Measurements from ENCODE around the gene LRRC51.

LRRC51 gene

GRCh38 chr11:72111300-72112142, 30.9 kb downstream of the LRRC51 start:
- no peak for TF ChIP-seq REST (IDR thresholded peaks at IDR 0.05; ENCODE audit: insufficient read depth in 1 of 2, low read depth in 2 of 2, low read length in 2 of 2)
- no peak for TF ChIP-seq SIN3A (IDR thresholded peaks at IDR 0.05; ENCODE audit: borderline replicate concordance, insufficient read depth, low read length)
- TF ChIP-seq TAF1 (IDR thresholded peaks at IDR 0.05; ENCODE audit: borderline replicate concordance, insufficient read depth, low read length): no peak
- no peak for TF ChIP-seq POLR2AphosphoS5 (IDR thresholded peaks at IDR 0.05; ENCODE audit: low read depth, low read length)
- TF ChIP-seq FOXP2 (optimal IDR thresholded peaks at IDR 0.05; ENCODE audit: borderline replicate concordance, extremely low read depth, extremely low read length, insufficient read depth): no peak

- TF ChIP-seq REST (IDR thresholded peaks at IDR 0.05; ENCODE audit: insufficient read depth in 1 of 2, low read depth in 2 of 2, low read length in 2 of 2): no peak
- TF ChIP-seq POLR2AphosphoS5 (IDR thresholded peaks at IDR 0.05; ENCODE audit: low read depth, low read length): peak; percentile 97
- peak; percentile 64 for TF ChIP-seq FOXP2 (optimal IDR thresholded peaks at IDR 0.05; ENCODE audit: borderline replicate concordance, extremely low read depth, extremely low read length, insufficient read depth)
- peak; percentile 80; the same call in 1 of the 2 replicates for TF ChIP-seq TAF1 (IDR thresholded peaks at IDR 0.05; ENCODE audit: borderline replicate concordance, insufficient read depth, low read length)
- peak; percentile 49; the same call in 1 of the 2 replicates for TF ChIP-seq SIN3A (IDR thresholded peaks at IDR 0.05; ENCODE audit: borderline replicate concordance, insufficient read depth, low read length)
Measured at GRCh38 chr11:72112143-72112977, 31.7 kb downstream of the LRRC51 start, which contains the start of gene ANAPC15. ANAPC15 (minus strand) TSS chr11:72112695; CDS start chr11:72111276, 1,419 bp downstream.

- TF ChIP-seq SIN3A (IDR thresholded peaks at IDR 0.05; ENCODE audit: borderline replicate concordance, insufficient read depth, low read length): no peak
- no peak for TF ChIP-seq FOXP2 (optimal IDR thresholded peaks at IDR 0.05; ENCODE audit: borderline replicate concordance, extremely low read depth, extremely low read length, insufficient read depth)
- no peak for TF ChIP-seq REST (IDR thresholded peaks at IDR 0.05; ENCODE audit: insufficient read depth in 1 of 2, low read depth in 2 of 2, low read length in 2 of 2)
- no peak for TF ChIP-seq POLR2AphosphoS5 (IDR thresholded peaks at IDR 0.05; ENCODE audit: low read depth, low read length)
- no peak for TF ChIP-seq TAF1 (IDR thresholded peaks at IDR 0.05; ENCODE audit: borderline replicate concordance, insufficient read depth, low read length)
Measured at GRCh38 chr11:72112978-72113808, 32.5 kb downstream of the LRRC51 start.

- TF ChIP-seq TAF1 (IDR thresholded peaks at IDR 0.05; ENCODE audit: borderline replicate concordance, insufficient read depth, low read length) (no peak), REST (IDR thresholded peaks at IDR 0.05; ENCODE audit: insufficient read depth in 1 of 2, low read depth in 2 of 2, low read length in 2 of 2) (no peak), FOXP2 (optimal IDR thresholded peaks at IDR 0.05; ENCODE audit: borderline replicate concordance, extremely low read depth, extremely low read length, insufficient read depth) (no peak), SIN3A (IDR thresholded peaks at IDR 0.05; ENCODE audit: borderline replicate concordance, insufficient read depth, low read length) (no peak), POLR2AphosphoS5 (IDR thresholded peaks at IDR 0.05; ENCODE audit: low read depth, low read length) (no peak)
Measured at GRCh38 chr11:72114570-72114969, 33.9 kb downstream of the LRRC51 start.
